Measurements from ENCODE around the gene NADSYN1.

DNA sequence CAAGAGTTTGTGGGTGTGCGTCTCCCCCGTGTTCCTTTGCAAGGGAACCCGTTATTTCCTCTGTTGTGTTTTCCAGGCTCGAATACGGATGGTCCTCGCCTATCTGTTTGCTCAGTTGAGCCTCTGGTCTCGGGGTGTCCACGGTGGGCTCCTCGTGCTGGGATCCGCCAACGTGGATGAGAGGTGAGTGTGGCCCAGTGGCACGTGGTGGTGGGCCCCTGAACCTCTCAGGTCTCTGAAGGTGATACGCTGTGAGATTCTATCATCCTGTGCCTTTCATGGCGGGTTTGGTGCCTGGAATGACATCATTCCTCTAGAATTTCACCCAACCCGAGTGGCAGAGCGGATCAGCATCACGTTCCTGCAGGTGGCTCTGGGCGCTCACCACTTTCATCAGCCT is 32.5 kb downstream of the NADSYN1 start:
- TF ChIP-seq CTCF (IDR thresholded peaks at IDR 0.05; ENCODE audit: low read depth, low read length), result no peak
- TF ChIP-seq EZH2phosphoT487 (IDR thresholded peaks at IDR 0.05; ENCODE audit: low read depth), result no peak
